HG03520 (cell line): ENCODE results near the gene LAMA3.

Source experiments
- ATAC-seq: cut with Tn5 transposase; IDR thresholded peaks from one replicate; pipeline ENCODE4 v1.9.1; 2021; ENCODE audit warnings: mild to moderate bottlenecking, moderate library complexity; ENCODE audit not compliant: unreplicated experiment

The LAMA3 gene

DNA sequence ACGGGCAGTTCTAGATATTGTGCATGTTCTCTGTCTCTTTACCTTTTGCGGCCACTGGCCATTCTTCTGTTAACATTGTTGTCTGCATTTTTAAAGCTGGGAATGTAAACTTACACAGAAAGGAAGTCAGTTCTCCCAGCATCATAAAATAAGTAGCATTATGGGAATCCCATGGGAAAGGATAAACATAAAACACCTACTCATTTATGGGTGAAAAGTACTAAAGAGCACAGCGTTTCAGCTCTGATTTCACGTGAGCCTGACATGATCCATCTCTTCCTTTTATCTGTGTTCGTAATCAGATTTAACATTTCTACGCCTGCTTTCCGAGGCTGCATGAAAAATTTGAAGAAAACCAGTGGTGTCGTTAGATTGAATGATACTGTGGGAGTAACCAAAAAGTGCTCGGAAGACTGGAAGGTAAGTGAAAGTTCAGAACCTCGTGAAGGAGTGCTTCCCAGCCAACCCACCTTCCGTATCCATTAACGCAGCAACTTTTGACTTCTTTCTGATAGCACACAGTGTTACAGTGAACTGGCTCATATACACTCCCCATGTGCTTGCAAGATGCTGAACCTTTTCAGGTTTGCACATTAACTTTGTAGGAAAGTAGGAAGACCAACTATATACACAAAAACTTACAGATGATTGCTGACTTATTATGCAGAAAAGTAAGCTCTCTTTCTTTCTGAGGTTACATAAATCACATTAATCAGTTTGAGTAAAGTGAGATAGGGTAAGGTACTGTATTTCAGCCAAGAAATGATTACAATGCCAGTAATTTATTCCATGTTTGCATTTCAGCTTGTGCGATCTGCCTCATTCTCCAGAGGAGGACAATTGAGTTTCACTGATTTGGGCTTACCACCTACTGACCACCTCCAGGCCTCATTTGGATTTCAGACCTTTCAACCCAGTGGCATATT is 238.8 kb downstream of the LAMA3 start:
- no peak for ATAC-seq

DNA sequence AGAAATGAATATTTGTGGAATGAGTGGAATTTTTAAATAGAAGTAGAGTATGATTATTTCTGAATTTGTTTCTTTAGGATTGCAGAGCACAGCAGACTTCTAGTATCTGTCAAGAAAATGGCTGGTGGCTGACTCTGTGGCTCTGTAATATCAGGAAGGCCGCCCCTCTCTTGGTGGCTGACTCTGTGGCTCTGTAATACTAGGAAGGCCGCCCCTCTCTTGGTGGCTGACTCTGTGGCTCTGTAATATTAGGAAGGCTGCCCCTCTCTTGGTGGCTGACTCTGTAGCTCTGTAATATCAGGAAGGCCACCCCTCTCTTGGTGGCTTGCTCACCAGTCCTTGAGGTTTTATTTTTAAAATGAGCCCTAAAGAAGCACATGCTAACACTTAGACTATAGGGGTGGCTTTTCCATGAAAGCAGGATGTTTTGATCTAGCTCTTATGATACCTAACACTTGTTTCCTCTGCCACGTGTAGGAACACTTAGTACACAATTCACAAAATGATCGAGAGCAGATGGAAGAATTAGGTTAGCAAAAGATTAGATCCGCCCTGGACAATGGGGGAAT is 240.2 kb downstream of the LAMA3 start:
- no peak for ATAC-seq

DNA sequence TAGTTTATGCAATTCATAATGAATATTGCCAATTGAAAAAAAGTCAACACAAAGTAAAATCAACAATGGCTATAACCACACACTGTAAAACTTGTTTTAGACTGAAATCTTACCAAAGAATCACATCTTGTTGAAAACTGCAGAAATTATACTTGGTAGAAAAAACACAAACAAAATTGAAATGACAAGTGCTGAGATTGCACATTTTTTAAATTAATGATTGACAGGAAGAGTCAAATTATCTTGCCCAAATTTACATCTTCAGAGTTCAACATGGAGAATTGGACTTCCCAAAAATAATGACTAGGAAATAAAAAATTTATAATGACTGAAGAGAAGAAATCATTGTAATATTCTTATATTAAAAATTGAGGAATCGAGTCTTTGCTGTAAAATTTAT is 240.7 kb downstream of the LAMA3 start:
- no peak for ATAC-seq

DNA sequence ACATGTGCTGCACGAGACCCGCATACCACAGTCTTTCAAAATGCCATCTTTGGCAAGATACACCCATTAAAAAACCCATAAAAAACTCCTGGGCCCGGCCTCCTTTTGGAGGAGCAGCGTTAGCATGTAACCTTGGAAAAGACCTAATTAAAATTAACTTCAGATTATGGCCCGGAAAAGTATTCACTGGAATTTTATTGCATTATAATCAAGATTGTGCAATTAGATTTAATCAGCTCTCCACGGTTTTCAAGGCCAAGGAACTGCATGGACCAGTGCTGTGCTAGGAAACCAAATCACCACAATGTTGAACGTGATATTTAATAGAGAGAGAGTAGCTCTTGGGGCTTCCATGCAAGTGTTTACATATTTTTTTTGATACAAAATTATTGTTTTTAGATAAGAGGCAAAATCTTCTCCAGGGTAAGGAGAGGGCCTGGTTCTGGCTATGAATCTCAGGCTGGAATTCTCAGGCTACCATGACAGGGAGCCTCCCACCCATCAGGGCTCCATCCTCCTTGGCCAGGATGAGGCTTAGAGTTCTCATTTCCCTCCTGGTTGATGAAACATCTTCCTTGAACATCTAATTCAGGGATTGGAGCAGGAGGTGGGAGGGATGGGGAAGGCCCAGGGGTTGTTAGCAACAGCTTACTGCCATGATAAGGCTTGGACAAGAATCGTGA is 243.3 kb downstream of the LAMA3 start:
- ATAC-seq: no peak

DNA sequence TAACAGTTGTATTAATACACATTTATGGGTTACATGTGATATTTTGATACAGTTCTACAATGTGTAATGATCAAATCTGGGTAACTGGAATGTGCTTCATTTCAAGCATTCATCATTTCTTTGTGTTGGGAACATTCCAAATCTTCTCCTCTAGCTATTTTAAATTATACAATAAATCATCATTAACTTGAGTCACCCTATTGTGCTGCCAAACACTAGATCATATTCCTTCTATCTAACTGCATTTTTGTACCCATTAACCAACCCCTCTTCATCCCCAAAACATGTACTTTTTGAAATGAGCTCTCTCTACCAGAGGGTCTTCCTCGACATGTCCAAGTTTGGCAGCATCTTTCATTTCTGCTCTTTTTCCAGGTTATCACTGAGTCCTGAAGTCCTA is 244.2 kb downstream of the LAMA3 start:
- ATAC-seq: no peak

DNA sequence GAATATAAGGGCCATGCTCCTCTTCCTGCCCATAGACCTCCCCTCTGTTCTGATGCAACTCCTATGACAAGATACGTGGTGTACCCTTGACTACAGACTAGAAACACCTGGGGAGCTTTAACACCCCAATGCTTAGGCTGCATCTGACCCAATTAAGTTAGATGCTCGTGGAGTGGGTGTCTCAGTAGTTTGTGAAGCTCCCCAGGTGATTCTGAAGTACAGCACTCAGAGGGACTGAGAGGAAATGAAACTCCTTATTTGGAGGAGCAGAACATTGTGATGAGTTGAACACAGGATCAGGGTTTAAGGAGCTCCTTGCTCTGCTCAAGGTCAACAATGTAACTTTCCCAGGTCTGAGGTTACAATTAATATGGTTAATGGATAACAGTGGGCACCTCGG is 245.0 kb downstream of the LAMA3 start:
- ATAC-seq: no peak

DNA sequence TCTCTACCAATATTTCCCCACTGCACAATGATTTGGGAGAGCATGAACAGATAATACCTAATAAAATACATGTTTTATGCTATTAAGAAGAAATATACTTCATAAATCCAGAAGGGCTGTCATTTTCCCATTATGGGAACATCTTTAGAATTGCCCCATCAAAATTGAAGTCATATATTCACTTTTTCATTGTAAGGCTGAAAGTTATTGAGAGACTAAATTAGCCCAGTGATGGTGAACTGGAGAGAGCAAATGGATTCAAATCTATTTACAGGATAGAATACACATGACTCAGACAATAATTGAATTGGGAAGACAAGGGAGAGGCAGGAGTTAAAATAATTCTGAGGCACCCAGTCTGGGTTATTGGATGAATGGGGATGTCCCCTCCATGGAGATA is 245.6 kb downstream of the LAMA3 start:
- no peak for ATAC-seq

DNA sequence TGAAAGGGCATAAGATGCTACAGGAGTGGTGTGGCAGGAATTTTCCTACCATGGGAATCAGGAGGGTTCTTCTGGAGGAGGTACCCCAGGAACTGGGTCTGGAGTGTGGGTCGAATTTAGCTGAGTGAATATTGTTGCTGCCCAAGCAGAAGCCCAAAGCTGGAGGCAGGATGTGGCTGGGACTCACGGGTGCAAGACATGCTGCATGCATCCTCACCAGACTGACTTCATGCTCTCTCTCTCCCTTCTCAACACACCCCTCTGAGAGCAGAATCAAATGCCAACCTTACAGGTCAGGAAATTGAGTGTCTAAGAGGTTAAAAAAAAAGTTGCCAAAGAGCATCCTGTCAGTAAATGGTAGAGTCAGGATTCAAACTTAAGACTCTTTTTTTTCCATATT is 246.6 kb downstream of the LAMA3 start:
- ATAC-seq: no peak

DNA sequence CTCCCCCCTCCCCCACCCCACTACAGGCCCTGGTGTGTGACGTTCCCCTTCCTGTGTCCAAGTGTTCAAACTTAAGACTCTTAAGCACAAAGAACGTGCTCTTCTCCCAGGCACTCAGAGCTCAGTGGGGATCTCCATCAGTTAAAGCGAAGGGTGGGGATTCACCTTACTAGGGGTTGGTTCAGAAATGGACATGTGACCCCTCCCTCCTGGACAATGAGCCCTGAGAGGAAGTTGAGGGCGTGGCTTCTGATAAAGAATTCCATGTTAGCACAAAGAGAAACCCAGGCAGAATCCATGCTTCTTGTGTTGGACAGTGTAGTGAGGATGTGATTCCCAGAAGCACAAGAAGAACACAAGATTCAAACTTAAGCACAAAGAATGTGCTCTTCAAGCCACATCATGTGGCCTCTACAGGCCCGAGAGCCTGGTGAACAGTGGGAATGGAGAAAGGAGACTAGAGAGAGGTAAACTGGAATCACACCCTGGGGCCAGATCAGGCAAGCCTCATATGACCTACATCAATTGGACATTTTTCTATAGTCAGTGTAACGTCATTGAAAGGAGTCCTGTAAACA is 247.2 kb downstream of the LAMA3 start:
- no peak for ATAC-seq

DNA sequence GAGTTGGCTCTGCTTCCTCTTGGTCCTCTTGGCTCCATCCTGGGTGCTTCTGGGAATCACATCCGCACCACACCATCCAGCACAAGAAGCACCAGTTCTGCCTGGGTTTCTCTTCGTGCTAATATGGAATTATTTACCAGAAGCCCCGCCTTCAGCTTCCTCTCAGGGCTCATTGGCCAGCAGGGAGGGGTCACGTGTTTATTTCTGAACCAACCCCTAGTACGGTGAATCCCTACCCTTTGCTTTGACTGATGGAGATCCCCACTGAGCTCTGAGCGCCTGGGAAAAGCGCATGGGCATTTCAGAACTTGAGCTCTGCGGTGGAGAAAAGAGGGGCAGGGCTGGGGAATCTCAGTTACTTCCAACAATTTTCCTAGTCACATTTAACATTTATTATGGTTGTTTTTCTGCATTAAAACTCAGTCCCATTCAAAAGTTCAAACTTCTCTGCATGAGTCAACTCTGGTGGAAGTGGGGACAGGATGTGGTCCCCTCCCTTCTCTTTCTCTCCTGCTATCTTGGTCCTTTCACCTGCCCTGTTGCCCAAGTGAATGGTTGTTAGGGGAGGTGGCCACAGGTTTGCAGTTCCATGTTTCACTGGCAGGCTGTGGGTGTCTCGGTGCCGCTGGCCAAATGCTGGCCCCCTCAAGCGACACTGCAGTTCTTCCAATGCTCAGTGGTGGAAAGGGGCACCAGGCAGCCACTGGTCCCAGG is 248.9 kb downstream of the LAMA3 start:
- ATAC-seq: no peak

DNA sequence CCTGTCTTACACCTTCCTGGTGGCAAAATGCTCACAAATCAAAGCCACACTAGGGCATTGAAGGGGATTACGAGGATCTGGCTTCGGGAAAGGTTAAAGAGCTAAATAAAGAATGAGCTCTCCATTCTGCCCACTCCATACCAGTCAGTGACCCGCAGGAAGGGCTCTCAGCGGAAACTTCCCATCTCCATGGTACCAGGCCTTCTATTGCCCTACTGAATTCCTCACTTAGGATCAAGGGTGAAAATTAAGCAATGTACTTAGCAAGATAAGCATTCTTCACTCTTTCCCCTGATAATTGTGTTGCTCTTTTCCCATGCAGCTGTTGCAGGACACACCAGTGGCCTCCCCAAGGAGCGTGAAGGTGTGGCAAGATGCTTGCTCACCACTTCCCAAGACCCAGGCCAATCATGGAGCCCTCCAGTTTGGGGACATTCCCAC is 249.7 kb downstream of the LAMA3 start:
- ATAC-seq: no peak

DNA sequence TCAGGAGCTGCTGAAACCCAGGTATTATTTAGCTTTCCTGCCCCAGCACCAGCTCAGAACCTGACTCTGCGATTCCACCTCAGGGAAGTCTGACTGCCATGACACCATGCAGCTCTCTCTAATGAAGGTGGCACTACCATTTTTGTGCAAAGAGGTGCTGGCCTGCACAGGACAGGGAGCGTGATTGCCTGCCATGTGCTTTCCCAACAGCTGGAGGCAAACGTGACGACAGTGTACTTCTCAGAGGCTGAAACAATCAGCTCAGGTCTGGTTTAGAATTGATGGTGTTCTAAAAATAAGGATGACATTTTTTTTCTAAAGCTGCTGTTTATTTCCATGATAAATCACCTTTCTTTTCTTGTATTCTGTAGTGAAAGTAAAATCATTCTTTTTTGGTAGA is 250.1 kb downstream of the LAMA3 start:
- no peak for ATAC-seq

DNA sequence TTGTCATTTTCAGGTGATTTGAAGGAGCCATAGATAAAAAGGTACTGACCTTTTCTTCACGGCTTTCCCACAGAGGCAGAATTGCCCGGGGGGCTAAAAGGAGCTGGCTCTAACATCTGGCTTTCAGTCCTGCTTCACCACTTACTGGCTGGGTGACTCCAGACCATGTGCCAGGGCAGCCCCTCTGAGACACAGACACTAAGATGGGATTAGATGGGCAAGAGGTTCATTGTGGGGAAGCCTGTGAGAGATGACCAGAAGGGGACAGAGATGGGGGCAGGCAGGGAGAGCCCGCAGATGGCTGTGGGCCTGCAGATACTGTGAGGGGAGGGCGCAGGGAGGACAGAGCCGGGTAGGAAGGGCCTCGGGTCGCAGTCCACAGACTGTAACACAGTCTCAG is 250.6 kb downstream of the LAMA3 start:
- no peak for ATAC-seq

DNA sequence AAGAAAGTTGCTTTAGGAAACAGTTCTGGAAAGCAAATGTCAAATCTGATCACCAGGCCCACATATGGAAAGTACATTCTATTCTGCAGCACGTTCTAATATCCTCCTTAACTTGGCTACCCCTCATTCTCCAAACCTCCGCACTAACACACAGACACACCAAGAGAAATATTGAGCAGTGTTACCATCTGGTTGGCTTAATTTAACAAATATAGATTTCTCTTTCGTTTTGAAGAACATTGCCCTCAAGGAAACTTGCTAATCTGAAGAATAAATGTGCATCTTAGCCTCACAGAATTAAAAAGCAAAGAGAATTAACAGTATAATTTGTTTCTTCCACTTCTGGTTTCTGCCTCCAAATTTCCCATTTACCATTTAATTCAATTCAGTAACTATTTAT is 252.5 kb downstream of the LAMA3 start:
- ATAC-seq: no peak

DNA sequence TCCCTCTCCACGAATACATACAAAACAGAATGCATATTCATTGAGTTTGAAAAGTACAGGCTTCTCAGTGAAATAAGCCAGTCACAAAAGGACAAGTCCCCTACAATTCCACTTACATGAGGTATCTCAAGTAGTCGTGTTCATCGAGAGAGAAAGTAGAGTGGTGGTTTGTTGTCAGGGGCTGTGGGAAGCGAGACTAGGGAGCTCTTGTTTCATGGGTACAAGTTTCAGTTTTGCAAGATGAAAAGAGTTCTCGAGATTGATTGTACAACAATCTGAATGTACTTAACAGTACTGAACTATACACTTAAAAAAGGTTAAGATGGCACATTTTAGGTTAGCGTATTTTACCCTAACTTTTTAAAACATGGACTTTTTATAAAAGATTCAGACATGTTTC is 253.9 kb downstream of the LAMA3 start:
- peak; percentile 82 for ATAC-seq

DNA sequence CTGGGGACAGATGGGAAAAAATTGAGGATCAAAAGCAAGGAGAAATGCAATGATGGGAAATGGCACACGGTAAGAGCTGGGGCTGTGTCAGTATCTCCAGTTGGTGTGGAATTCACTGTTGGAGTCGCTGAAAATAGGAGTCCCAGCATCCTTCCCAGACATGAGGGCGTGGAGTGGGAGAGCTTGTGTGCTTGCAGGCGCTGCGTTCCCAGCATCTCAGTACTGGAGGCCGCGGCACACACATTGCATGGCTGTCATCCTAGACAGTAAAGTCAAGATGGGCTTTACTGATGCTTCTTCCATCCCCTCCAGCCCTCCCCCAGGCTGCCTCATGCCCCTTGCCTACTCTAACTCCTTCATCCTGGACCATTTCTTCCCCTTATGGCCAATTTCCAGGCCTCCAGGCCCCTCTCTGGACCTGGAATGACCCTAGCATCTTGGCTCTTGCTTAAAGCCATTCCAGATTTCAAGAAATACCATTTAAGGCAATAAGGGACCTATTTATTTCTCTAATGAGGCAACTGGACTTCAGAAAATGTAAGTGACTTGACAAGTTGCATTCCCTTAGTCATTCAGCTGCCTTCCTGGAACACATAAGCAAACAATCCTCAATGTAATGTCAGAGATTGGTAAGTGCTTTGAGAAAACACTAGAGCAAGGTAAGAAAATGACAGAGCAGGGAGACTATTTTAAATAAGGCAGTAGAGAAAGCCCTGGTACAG is 254.8 kb downstream of the LAMA3 start:
- ATAC-seq: no peak

DNA sequence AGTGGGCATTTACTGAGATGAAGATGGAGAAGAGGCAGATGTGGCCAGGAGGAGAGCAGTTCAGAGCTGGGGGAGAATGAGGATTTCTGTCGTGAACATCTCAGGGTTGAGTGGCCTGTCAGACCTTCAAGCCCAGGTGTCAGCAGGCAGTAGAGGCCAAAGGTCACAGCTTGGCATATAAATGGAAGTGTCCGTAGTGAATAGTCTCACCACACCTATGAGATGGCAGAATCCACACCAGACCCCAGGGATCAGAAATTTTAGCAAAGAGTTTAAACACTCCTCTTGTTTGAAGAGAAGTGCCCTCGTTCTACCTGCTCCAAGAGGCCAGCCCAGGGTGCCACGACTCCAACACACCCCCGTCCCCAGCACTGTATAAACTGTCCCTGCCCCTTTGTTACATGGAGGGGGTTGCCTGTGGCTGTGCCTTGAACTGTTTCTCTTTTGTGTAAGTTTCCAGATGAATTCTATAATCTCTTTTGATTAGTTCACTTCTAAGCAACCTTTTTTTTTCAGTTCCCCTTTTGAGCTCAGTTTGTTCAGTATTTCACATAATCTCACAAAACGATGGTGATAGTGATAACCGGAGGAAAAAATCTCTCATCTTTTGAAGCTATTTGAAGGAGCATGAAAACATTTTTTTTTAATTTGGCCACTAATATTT is 256.3 kb downstream of the LAMA3 start:
- no peak for ATAC-seq

DNA sequence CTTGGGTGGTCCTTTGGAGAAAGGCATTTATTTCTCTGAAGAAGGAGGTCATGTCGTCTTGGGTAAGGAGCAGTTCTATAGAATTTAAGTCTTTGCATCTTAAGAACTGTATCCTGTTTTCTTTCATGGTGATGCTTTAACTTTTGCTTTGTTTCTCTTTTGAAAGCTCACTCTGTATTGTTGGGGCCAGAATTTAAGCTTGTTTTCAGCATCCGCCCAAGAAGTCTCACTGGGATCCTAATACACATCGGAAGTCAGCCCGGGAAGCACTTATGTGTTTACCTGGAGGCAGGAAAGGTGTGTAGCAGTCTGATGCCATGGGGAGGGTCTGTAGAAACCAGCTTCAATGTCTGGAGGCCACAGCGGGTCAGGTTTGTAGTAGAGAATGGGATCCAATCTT is 260.6 kb downstream of the LAMA3 start:
- no peak for ATAC-seq

DNA sequence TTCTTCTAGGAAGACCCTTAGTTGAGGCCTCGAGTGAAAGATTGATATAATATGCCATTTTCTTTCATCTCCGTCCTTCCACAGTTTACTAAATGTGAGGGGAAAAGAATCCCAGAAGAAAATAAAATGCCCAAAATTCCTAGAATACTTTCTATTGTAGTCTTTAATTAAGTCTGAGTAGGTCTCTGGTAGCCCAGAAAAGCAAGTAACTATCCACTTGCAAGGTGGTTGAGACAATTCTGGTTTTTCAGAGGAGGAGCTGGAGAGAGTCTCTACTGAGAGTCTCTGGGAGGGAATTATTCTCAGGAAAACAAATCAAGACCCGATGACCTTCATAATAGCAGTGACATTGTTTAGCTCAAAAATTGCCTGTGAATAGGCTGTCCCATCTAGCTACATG is 261.4 kb downstream of the LAMA3 start:
- ATAC-seq: no peak

DNA sequence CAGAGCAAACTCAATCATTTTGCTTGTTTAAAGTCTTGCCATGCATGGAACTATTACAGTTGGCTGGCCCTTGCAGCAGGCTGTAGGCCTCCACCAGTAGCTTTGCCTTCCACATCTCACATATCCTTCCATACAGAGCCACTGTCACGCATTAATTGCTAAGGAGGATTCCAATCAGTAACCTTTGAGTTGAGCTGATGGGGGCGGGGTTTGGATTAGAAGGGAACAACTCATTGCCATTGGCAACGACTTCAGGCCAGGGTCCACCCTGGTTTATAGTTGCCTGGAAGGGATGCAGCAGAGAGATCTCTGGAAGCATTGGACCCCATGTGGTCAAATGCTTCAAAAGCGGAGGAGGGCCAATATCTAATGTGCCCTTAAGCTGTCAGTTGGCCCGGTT is 262.0 kb downstream of the LAMA3 start:
- ATAC-seq: no peak
